Measurements from ENCODE around the gene IMPA2. TPM values are rescaled to one million over a fixed set of nuclear protein-coding genes. Genes with fewer than 3 reads are reported as not detected.

Gene IMPA2
- total and polyA plus RNA-seq, 2 of the 13 experiments (the other 11 are each of a cell fraction or from before 2014, with no cell fraction given), result 37.8 to 71.8 TPM

DNA sequence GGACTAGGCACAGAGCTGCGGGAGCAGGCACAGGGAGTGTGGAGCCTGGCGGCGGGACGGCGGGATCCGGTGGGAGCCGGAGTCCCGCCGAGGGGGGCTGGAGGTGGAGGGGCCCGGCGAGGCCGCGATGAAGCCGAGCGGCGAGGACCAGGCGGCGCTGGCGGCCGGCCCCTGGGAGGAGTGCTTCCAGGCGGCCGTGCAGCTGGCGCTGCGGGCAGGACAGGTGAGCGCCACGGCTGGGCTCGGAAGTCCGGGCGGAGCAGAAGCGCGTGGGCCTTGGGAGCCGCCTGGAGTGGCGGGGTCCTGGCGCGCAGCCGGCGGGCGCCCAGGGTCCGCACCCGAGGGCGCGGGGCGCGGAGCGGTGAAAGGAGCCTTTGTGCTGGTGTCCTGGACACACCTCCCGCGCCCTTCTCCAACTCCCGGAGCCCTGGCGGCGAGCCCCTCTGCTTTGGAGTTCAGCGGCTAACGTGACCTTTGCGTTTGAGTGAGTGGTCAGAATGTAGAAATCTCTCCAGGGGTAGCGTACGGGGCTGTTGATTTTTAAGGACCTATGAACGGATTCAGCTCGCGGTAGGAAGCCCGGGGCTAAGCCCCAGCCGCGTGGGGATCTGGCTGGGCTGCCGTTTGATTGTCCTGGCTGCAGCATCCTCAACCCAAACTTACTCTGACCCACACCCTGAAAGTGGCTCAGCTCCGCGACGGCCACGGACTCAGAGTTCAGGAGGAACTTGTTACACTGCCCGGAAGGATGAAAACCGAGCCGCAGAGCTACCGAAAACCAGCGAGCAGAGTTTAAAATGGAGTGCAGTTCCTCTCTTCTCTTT, 448 bp downstream of the IMPA2 start (continued):
- TF ChIP-seq, protein P1, sequence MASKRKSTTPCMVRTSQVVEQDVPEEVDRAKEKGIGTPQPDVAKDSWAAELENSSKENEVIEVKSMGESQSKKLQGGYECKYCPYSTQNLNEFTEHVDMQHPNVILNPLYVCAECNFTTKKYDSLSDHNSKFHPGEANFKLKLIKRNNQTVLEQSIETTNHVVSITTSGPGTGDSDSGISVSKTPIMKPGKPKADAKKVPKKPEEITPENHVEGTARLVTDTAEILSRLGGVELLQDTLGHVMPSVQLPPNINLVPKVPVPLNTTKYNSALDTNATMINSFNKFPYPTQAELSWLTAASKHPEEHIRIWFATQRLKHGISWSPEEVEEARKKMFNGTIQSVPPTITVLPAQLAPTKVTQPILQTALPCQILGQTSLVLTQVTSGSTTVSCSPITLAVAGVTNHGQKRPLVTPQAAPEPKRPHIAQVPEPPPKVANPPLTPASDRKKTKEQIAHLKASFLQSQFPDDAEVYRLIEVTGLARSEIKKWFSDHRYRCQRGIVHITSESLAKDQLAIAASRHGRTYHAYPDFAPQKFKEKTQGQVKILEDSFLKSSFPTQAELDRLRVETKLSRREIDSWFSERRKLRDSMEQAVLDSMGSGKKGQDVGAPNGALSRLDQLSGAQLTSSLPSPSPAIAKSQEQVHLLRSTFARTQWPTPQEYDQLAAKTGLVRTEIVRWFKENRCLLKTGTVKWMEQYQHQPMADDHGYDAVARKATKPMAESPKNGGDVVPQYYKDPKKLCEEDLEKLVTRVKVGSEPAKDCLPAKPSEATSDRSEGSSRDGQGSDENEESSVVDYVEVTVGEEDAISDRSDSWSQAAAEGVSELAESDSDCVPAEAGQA (IDR thresholded peaks at IDR 0.05; ENCODE audit: low read depth), result no peak
- TF ChIP-seq, protein P1 (CRISPR knock-in tag; IDR thresholded peaks at IDR 0.05; ENCODE audit: borderline replicate concordance), result peak; percentile 35; the same call in 1 of the 2 replicates
- TF ChIP-seq, protein P2, sequence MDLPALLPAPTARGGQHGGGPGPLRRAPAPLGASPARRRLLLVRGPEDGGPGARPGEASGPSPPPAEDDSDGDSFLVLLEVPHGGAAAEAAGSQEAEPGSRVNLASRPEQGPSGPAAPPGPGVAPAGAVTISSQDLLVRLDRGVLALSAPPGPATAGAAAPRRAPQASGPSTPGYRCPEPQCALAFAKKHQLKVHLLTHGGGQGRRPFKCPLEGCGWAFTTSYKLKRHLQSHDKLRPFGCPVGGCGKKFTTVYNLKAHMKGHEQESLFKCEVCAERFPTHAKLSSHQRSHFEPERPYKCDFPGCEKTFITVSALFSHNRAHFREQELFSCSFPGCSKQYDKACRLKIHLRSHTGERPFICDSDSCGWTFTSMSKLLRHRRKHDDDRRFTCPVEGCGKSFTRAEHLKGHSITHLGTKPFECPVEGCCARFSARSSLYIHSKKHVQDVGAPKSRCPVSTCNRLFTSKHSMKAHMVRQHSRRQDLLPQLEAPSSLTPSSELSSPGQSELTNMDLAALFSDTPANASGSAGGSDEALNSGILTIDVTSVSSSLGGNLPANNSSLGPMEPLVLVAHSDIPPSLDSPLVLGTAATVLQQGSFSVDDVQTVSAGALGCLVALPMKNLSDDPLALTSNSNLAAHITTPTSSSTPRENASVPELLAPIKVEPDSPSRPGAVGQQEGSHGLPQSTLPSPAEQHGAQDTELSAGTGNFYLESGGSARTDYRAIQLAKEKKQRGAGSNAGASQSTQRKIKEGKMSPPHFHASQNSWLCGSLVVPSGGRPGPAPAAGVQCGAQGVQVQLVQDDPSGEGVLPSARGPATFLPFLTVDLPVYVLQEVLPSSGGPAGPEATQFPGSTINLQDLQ (CRISPR knock-in tag; IDR thresholded peaks at IDR 0.05), result peak; percentile 16; the same call in 1 of the 2 replicates
- TF ChIP-seq RELA (CRISPR knock-in tag; IDR thresholded peaks at IDR 0.05) (no peak), ZNF205 (CRISPR knock-in tag; IDR thresholded peaks at IDR 0.05) (no peak), HMG20A (CRISPR knock-in tag; IDR thresholded peaks at IDR 0.05; ENCODE audit: borderline replicate concordance) (no peak), CCDC6 (CRISPR knock-in tag; IDR thresholded peaks at IDR 0.05) (no peak; the same call in 1 of the 2 replicates), NCOA1 (CRISPR knock-in tag; IDR thresholded peaks at IDR 0.05) (no peak), PHF8 (CRISPR knock-in tag; IDR thresholded peaks at IDR 0.05) (0 out of 2 replicates have a peak, but pooled peaks have one; percentile 15), NFKBIZ (CRISPR knock-in tag; IDR thresholded peaks at IDR 0.05) (no peak), RXRA (CRISPR knock-in tag; IDR thresholded peaks at IDR 0.05) (0 out of 2 replicates have a peak, but pooled peaks have one; percentile 28), YEATS4 (CRISPR knock-in tag; IDR thresholded peaks at IDR 0.05; ENCODE audit: borderline replicate concordance) (peak; percentile 20; the same call in 1 of the 2 replicates), ZNF256 (CRISPR knock-in tag; conservative IDR thresholded peaks at IDR 0.05) (no peak), IKZF1 (IDR thresholded peaks at IDR 0.05) (no peak)
- TF ChIP-seq, protein P3, sequence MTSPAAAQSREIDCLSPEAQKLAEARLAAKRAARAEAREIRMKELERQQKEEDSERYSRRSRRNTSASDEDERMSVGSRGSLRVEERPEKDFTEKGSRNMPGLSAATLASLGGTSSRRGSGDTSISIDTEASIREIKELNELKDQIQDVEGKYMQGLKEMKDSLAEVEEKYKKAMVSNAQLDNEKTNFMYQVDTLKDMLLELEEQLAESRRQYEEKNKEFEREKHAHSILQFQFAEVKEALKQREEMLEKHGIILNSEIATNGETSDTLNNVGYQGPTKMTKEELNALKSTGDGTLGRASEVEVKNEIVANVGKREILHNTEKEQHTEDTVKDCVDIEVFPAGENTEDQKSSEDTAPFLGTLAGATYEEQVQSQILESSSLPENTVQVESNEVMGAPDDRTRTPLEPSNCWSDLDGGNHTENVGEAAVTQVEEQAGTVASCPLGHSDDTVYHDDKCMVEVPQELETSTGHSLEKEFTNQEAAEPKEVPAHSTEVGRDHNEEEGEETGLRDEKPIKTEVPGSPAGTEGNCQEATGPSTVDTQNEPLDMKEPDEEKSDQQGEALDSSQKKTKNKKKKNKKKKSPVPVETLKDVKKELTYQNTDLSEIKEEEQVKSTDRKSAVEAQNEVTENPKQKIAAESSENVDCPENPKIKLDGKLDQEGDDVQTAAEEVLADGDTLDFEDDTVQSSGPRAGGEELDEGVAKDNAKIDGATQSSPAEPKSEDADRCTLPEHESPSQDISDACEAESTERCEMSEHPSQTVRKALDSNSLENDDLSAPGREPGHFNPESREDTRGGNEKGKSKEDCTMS (CRISPR knock-in tag; conservative IDR thresholded peaks at IDR 0.05), result no peak

Data from HepG2 (cell line).